ENCODE measurements around the gene ARHGEF40.

- TF ChIP-seq CTCF (IDR thresholded peaks at IDR 0.05; ENCODE audit: insufficient read depth, low read length) (no peak), REST (IDR thresholded peaks at IDR 0.05; ENCODE audit: insufficient replicate concordance, low read depth) (no peak), GABPA (IDR thresholded peaks at IDR 0.05; ENCODE audit: low read depth) (no peak)
Observed at GRCh38 chr14:21073921-21074320, 3.8 kb downstream of the ARHGEF40 start.

Measured in HL-60 (cell line).